ENCODE measurements around the gene SMCR8. TPM values are rescaled to one million over a fixed set of nuclear protein-coding genes. Genes with fewer than 3 reads are reported as not detected.
"Not testable (repeated sequence)": the region's sequence is repeated elsewhere in the genome, so short reads cannot be mapped to it uniquely, and the experiment has no call there.

The SMCR8 gene
- total and polyA plus RNA-seq, 4 donors, result 0.76 to 9.7 (median 6.1) TPM

DNA sequence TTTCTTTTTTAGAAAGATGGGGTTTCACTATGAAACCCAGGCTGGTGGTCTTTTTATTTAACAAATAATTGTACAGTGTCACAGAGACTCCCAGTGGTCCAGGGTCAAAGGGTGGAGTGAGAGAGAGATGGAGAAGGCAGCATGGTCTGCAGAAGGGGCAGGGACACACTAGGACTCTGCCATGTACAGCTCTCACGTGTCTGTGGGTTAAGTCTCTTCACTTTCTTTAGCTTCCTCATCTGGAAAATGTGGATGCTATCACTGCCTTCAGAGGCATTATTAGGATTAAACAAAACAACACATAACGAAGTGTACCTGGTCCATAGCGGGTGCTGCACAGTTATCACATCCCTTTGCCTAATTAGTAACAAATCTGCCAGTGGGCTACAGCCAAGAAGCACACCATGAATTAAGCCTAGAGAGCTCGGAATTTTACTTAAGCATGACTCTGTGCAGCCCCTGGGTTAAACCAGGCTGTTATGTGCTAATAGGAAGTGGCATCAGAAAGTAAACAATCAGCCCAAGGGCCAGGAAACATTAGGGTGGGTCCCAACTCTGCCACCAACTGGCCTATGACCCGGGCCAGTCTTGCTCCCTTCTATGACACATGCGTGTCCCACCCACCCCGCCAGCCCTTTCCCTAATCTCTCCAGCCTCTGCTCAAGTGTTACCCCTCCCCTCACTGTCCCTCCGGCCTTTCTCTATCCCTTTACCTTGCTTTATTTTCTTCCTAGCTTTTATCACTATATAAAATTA, 14.2 kb upstream of the SMCR8 start:
- H3K27ac ChIP-seq (ENCODE audit: low read depth in 1 of 2, low read length in 2 of 2), result peak overlapping the region in 1 of 2 donors; percentile 33
- H3K4me3 ChIP-seq (ENCODE audit: low read depth in 1 of 3, low read length in 3 of 3), result no peak overlapping the region
- no peaks in the 10 kb centered on the region for H3K27me3 ChIP-seq (ENCODE audit: control insufficient read depth in 4 of 4, insufficient read depth in 4 of 4, low read length in 3 of 4)
- no peaks in the 10 kb centered on the region for H3K9me3 ChIP-seq (ENCODE audit: control insufficient read depth in 4 of 4, low read length in 3 of 4)
- H3K36me3 ChIP-seq (ENCODE audit: control insufficient read depth in 4 of 4, insufficient read depth in 3 of 4, low read depth in 1 of 4, low read length in 3 of 4), result peaks cover 16 to 55% (median 37%) of the 10 kb centered on the region in 4 donors
- H3K4me1 ChIP-seq (ENCODE audit: control insufficient read depth in 4 of 4, insufficient read depth in 4 of 4, low read length in 3 of 4), result no peaks in the 10 kb centered on the region
- H3K9ac ChIP-seq (ENCODE audit: low read depth in 1 of 2, low read length in 2 of 2), result no peak overlapping the region
- no peak for DNase-seq (ENCODE audit: low spot score)
- WGBS, result 86% methylated on average over 8 of the region's 8 CpGs
- TF ChIP-seq JUND (IDR thresholded peaks at IDR 0.05) (no peak), TAF1 (conservative IDR thresholded peaks at IDR 0.05) (no peak), HNF4G (IDR thresholded peaks at IDR 0.05) (no peak), RXRA (IDR thresholded peaks at IDR 0.05) (no peak), EGR1 (IDR thresholded peaks at IDR 0.05; ENCODE audit: low read depth in 2 of 2) (no peak), YY1 (IDR thresholded peaks at IDR 0.05) (no peak), REST (IDR thresholded peaks at IDR 0.05) (no peak), FOXA2 (IDR thresholded peaks at IDR 0.05) (no peak), FOXA1 (IDR thresholded peaks at IDR 0.05) (no peak), RAD21 (IDR thresholded peaks at IDR 0.05) (no peak), GABPA (IDR thresholded peaks at IDR 0.05 in 1 of 2, conservative IDR thresholded peaks at IDR 0.05 in 1 of 2) (no peak), SP1 (IDR thresholded peaks at IDR 0.05) (no peak), CTCF (IDR thresholded peaks at IDR 0.05; ENCODE audit: low read depth, low read length, missing input control) (no peak), NR2F2 (IDR thresholded peaks at IDR 0.05) (no peak), HNF4A (conservative IDR thresholded peaks at IDR 0.05) (no peak)
- TF ChIP-seq, protein P1, sequence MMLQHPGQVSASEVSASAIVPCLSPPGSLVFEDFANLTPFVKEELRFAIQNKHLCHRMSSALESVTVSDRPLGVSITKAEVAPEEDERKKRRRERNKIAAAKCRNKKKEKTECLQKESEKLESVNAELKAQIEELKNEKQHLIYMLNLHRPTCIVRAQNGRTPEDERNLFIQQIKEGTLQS (IDR thresholded peaks at IDR 0.05), result no peak
- TF ChIP-seq, protein P2, sequence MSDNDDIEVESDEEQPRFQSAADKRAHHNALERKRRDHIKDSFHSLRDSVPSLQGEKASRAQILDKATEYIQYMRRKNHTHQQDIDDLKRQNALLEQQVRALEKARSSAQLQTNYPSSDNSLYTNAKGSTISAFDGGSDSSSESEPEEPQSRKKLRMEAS (IDR thresholded peaks at IDR 0.05), result no peak
- TF ChIP-seq, protein P3, sequence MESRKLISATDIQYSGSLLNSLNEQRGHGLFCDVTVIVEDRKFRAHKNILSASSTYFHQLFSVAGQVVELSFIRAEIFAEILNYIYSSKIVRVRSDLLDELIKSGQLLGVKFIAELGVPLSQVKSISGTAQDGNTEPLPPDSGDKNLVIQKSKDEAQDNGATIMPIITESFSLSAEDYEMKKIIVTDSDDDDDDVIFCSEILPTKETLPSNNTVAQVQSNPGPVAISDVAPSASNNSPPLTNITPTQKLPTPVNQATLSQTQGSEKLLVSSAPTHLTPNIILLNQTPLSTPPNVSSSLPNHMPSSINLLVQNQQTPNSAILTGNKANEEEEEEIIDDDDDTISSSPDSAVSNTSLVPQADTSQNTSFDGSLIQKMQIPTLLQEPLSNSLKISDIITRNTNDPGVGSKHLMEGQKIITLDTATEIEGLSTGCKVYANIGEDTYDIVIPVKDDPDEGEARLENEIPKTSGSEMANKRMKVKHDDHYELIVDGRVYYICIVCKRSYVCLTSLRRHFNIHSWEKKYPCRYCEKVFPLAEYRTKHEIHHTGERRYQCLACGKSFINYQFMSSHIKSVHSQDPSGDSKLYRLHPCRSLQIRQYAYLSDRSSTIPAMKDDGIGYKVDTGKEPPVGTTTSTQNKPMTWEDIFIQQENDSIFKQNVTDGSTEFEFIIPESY (IDR thresholded peaks at IDR 0.05), result no peak

GRCh38 chr17:18303206-18303605, 11.9 kb upstream of the SMCR8 start:
- H3K27me3 ChIP-seq (ENCODE audit: control insufficient read depth in 4 of 4, insufficient read depth in 4 of 4, low read length in 3 of 4); H3K4me1 ChIP-seq (ENCODE audit: control insufficient read depth in 4 of 4, insufficient read depth in 4 of 4, low read length in 3 of 4); DNase-seq (ENCODE audit: low spot score); H3K27ac ChIP-seq (ENCODE audit: low read depth in 1 of 2, low read length in 2 of 2); H3K9ac ChIP-seq (ENCODE audit: low read depth in 1 of 2, low read length in 2 of 2); H3K4me3 ChIP-seq (ENCODE audit: low read depth in 1 of 3, low read length in 3 of 3); H3K9me3 ChIP-seq (ENCODE audit: control insufficient read depth in 4 of 4, low read length in 3 of 4): not testable (repeated sequence)
- 91% methylated on average over 13 of the region's 13 CpGs for WGBS
- peaks cover 20 to 69% (median 48%) of the 10 kb centered on the region in 4 donors for H3K36me3 ChIP-seq (ENCODE audit: control insufficient read depth in 4 of 4, insufficient read depth in 3 of 4, low read depth in 1 of 4, low read length in 3 of 4)

Measured in liver (tissue), 9 donors.